WTC11 (cell line): ENCODE data around the gene CXCL6. TPM values are rescaled to one million over a fixed set of nuclear protein-coding genes. Genes with fewer than 3 reads are reported as not detected.

Source experiments
- ATAC-seq: fragments of 200-7000 bp; cut with Tn5 transposase; 2 replicates; pipeline ENCODE4 v1.10.0; 2021; ENCODE audit warnings: mild to moderate bottlenecking, moderate library complexity
- CTCF ChIA-PET: fragments of 300-600 bp; sonication (Branson Sonifier 250); formaldehyde crosslinking; loops from one replicate; lab custom pipeline; 2021; ENCODE audit warnings: antibody characterized with exemption; lab: Charles Lee
- POLR2A ChIA-PET: fragments of 350-600 bp; sonication (Branson Sonifier 250); formaldehyde crosslinking; loops from one replicate; lab custom pipeline; 2021; ENCODE audit warnings: antibody characterized with exemption; lab: Charles Lee
- DNase-seq: peaks from one replicate; pipeline ENCODE4 v3.0.0; 2021; ENCODE audit warnings: low spot score
- H3K27ac Mint-ChIP-seq: 2 replicates; pipeline ENCODE4 v1.8.0; 2021; ENCODE audit warnings: mixed read lengths
- H3K27me3 Mint-ChIP-seq: 2 replicates; pipeline ENCODE4 v1.8.0; 2021; ENCODE audit warnings: low read depth, mild to moderate bottlenecking, moderate library complexity, mixed read lengths
- H3K36me3 Mint-ChIP-seq: 2 replicates; pipeline ENCODE4 v1.8.0; 2021; ENCODE audit warnings: mixed read lengths
- H3K4me1 Mint-ChIP-seq: 2 replicates; pipeline ENCODE4 v1.8.0; 2022; ENCODE audit warnings: mixed read lengths
- H3K4me3 Mint-ChIP-seq: 2 replicates; pipeline ENCODE4 v1.8.0; 2021; ENCODE audit warnings: mild to moderate bottlenecking, moderate library complexity, mixed read lengths
- H3K9me3 Mint-ChIP-seq: 2 replicates; pipeline ENCODE4 v1.8.0; 2021; ENCODE audit warnings: mixed read lengths
- CBFB ChIP-seq: sonication (generic); formaldehyde crosslinking; IDR thresholded peaks from 2 replicates; pipeline ENCODE4 v1.8.1; 2022; ENCODE audit warnings: mild to moderate bottlenecking, low read depth, missing genetic modification reagents
- ELF4 ChIP-seq: sonication (generic); formaldehyde crosslinking; IDR thresholded peaks from 2 replicates; pipeline ENCODE4 v1.8.1; 2022; ENCODE audit warnings: low read depth, mild to moderate bottlenecking, moderate library complexity, missing genetic modification reagents
- GABPB1 ChIP-seq: sonication (generic); formaldehyde crosslinking; IDR thresholded peaks from 2 replicates; pipeline ENCODE4 v1.8.1; 2023; ENCODE audit warnings: mild to moderate bottlenecking, missing genetic modification reagents
- IRF2 ChIP-seq: sonication (generic); formaldehyde crosslinking; IDR thresholded peaks from 2 replicates; pipeline ENCODE4 v1.8.0; 2022; ENCODE audit warnings: low read depth, missing genetic modification reagents, borderline replicate concordance
- MXD4 ChIP-seq: fragments of 250-450 bp; sonication (Bioruptor Pico); IDR thresholded peaks from 2 replicates; pipeline ENCODE4 v1.8.0; 2021; ENCODE audit warnings: mild to moderate bottlenecking, moderate library complexity, borderline replicate concordance
- SOX15 ChIP-seq: fragments of 250-450 bp; sonication (Bioruptor Pico); IDR thresholded peaks from 2 replicates; pipeline ENCODE4 v1.9.0; 2021; ENCODE audit warnings: mild to moderate bottlenecking
- TEAD4 ChIP-seq: sonication (generic); formaldehyde crosslinking; IDR thresholded peaks from 2 replicates; pipeline ENCODE4 v1.8.0; 2022; ENCODE audit warnings: mild to moderate bottlenecking, missing genetic modification reagents
- ZNF263 ChIP-seq: sonication (generic); formaldehyde crosslinking; IDR thresholded peaks from 2 replicates; pipeline ENCODE4 v1.8.1; 2022; ENCODE audit warnings: low read depth, mild to moderate bottlenecking, moderate library complexity, missing genetic modification reagents
- ZNF317 ChIP-seq: sonication (generic); formaldehyde crosslinking; IDR thresholded peaks from 2 replicates; pipeline ENCODE4 v1.8.1; 2023; ENCODE audit warnings: low read depth, mild to moderate bottlenecking, moderate library complexity, missing genetic modification reagents, borderline replicate concordance
- ZNF396 ChIP-seq: fragments of 250-450 bp; sonication (Bioruptor Pico); IDR thresholded peaks from 2 replicates; pipeline ENCODE4 v1.8.0; 2021; ENCODE audit warnings: mild to moderate bottlenecking, moderate library complexity, borderline replicate concordance
- ZNF671 ChIP-seq: fragments of 250-450 bp; sonication (Bioruptor Pico); IDR thresholded peaks from 2 replicates; pipeline ENCODE4 v1.8.0; 2021; ENCODE audit warnings: mild to moderate bottlenecking
- total RNA-seq: library from RNA; stranded (reverse); gene quantifications from 3 replicates; pipeline ENCODE4 v1.2.3, GENCODE V29; 2021
- TF ChIP-seq, protein P1 (sequence below): sonication (generic); formaldehyde crosslinking; IDR thresholded peaks from 2 replicates; pipeline ENCODE4 v1.8.0; 2022; ENCODE audit warnings: missing genetic modification reagents
- TF ChIP-seq, protein P2 (sequence below): sonication (generic); formaldehyde crosslinking; IDR thresholded peaks from 2 replicates; pipeline ENCODE4 v1.8.0; 2022; ENCODE audit warnings: mild to moderate bottlenecking, missing genetic modification reagents
- TF ChIP-seq, protein P3 (sequence below): sonication (generic); formaldehyde crosslinking; IDR thresholded peaks from 2 replicates; pipeline ENCODE4 v1.8.0; 2022; ENCODE audit warnings: mild to moderate bottlenecking, missing genetic modification reagents
- TF ChIP-seq, protein P4 (sequence below): sonication (generic); formaldehyde crosslinking; IDR thresholded peaks from 2 replicates; pipeline ENCODE4 v1.8.1; 2023; ENCODE audit warnings: mild to moderate bottlenecking, missing genetic modification reagents, moderate library complexity
- TF ChIP-seq, protein P5 (sequence below): sonication (generic); formaldehyde crosslinking; IDR thresholded peaks from 2 replicates; pipeline ENCODE4 v1.8.0; 2023; ENCODE audit warnings: missing genetic modification reagents

CXCL6 gene
- total RNA-seq, 1 experiment from 2014 or later, result 4.9 TPM

DNA sequence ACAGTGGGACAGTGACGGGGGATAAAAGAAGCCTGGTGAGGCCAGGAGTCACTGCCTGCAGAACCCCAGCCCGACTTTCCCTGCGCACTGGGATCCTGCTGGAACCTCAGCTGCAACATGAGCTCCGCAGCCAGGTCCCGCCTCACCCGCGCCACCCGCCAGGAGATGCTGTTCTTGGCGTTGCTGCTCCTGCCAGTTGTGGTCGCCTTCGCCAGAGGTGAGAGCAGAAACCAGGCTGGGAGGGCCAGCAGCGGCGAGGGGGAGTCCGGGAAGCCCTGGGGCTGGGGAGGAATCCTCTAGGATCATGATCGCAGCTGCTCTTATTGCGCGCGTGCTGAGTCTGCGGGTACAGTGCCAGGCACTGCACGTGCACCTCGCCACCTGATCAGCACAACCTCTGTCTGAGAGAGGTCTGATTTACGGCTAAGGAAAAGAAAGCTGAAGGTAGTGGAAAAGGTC lies 16.8 kb downstream of the CXCL6 start, which contains the start of gene PF4V1:
TSS of gene PF4V1 (plus strand) at position 51 of the 459 bp plus-strand sequence. CDS start at position 118, 67 bp downstream.
- ATAC-seq (peak; percentile 93), DNase-seq (peak; percentile 71)
- ChIA-PET CTCF (interaction anchor here (0.6 to 2.6 kb wide), 9 partner anchors 9 to 281 kb away, joined by 3 to 39 read pairs (median 4); partner anchors contain the start of gene CXCL1), POLR2A (no interaction called here)
- Mint-ChIP-seq H3K4me3 (peak within 1 kb of the TSS; percentile 52), H3K27ac (no peak within 1 kb of the TSS), H3K9me3 (no peaks in the 10 kb centered on the region), H3K4me1 (peaks cover 20% of the 10 kb centered on the region), H3K36me3 (no peaks in the 10 kb centered on the region), H3K27me3 (peaks cover 18% of the 10 kb centered on the region)
- TF ChIP-seq CBFB (no peak), ELF4 (CRISPR knock-in tag) (no peak), SOX15 (no peak), ZNF396 (CRISPR knock-in tag) (no peak), ZNF263 (CRISPR knock-in tag) (no peak), ZNF671 (CRISPR knock-in tag) (no peak), MXD4 (CRISPR knock-in tag) (no peak), IRF2 (CRISPR knock-in tag) (no peak)
- TF ChIP-seq, protein P1, sequence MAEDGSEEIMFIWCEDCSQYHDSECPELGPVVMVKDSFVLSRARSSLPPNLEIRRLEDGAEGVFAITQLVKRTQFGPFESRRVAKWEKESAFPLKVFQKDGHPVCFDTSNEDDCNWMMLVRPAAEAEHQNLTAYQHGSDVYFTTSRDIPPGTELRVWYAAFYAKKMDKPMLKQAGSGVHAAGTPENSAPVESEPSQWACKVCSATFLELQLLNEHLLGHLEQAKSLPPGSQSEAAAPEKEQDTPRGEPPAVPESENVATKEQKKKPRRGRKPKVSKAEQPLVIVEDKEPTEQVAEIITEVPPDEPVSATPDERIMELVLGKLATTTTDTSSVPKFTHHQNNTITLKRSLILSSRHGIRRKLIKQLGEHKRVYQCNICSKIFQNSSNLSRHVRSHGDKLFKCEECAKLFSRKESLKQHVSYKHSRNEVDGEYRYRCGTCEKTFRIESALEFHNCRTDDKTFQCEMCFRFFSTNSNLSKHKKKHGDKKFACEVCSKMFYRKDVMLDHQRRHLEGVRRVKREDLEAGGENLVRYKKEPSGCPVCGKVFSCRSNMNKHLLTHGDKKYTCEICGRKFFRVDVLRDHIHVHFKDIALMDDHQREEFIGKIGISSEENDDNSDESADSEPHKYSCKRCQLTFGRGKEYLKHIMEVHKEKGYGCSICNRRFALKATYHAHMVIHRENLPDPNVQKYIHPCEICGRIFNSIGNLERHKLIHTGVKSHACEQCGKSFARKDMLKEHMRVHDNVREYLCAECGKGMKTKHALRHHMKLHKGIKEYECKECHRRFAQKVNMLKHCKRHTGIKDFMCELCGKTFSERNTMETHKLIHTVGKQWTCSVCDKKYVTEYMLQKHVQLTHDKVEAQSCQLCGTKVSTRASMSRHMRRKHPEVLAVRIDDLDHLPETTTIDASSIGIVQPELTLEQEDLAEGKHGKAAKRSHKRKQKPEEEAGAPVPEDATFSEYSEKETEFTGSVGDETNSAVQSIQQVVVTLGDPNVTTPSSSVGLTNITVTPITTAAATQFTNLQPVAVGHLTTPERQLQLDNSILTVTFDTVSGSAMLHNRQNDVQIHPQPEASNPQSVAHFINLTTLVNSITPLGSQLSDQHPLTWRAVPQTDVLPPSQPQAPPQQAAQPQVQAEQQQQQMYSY, result peak; percentile 68
- TF ChIP-seq, protein P2, sequence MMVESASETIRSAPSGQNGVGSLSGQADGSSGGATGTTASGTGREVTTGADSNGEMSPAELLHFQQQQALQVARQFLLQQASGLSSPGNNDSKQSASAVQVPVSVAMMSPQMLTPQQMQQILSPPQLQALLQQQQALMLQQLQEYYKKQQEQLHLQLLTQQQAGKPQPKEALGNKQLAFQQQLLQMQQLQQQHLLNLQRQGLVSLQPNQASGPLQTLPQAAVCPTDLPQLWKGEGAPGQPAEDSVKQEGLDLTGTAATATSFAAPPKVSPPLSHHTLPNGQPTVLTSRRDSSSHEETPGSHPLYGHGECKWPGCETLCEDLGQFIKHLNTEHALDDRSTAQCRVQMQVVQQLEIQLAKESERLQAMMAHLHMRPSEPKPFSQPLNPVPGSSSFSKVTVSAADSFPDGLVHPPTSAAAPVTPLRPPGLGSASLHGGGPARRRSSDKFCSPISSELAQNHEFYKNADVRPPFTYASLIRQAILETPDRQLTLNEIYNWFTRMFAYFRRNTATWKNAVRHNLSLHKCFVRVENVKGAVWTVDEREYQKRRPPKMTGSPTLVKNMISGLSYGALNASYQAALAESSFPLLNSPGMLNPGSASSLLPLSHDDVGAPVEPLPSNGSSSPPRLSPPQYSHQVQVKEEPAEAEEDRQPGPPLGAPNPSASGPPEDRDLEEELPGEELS (CRISPR knock-in tag), result 0 out of 2 replicates have a peak, but pooled peaks have one; percentile 24
- TF ChIP-seq, protein P3, sequence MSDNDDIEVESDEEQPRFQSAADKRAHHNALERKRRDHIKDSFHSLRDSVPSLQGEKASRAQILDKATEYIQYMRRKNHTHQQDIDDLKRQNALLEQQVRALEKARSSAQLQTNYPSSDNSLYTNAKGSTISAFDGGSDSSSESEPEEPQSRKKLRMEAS, result 0 out of 2 replicates have a peak, but pooled peaks have one; percentile 35
- TF ChIP-seq, all 79 proteins: peak for 3

DNA sequence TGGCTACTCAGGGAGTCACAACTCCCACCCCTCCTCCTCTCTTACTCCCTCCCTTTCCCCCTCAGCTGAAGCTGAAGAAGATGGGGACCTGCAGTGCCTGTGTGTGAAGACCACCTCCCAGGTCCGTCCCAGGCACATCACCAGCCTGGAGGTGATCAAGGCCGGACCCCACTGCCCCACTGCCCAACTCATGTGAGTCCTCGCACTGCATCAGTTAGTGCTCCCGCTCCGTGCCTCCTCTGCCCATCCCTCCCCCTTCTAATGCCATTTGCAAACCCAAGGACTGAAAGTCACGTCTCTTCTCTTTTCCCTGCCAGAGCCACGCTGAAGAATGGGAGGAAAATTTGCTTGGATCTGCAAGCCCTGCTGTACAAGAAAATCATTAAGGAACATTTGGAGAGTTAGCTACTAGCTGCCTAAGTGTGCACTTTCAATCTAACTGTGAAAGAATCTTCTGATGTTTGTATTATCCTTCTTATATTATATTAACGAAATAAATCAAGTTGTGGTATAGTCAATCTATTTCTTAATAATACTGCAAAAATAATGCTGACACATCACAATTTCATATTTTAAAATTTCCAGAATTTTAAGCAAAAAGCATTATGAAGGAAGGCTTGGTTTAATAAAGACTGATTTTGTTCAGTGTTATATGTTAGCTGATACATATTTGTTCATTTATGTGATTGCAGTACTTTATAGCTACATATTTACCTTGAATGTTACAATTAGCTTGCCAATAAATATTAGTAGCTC lies 17.4 kb downstream of the CXCL6 start:
- peak overlapping the region; percentile 52 for H3K4me3 Mint-ChIP-seq
- no peak; the same call in 1 of the 2 replicates for ATAC-seq
- H3K27ac Mint-ChIP-seq, result no peak overlapping the region
- POLR2A ChIA-PET, result no interaction called here
- H3K36me3 Mint-ChIP-seq, result no peaks in the 10 kb centered on the region
- peaks cover 20% of the 10 kb centered on the region for H3K4me1 Mint-ChIP-seq
- TF ChIP-seq ZNF263 (CRISPR knock-in tag) (peak; percentile 85; the same call in 1 of the 2 replicates), CBFB (no peak), TEAD4 (CRISPR knock-in tag) (no peak)
- TF ChIP-seq, protein P4, sequence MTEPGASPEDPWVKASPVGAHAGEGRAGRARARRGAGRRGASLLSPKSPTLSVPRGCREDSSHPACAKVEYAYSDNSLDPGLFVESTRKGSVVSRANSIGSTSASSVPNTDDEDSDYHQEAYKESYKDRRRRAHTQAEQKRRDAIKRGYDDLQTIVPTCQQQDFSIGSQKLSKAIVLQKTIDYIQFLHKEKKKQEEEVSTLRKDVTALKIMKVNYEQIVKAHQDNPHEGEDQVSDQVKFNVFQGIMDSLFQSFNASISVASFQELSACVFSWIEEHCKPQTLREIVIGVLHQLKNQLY (CRISPR knock-in tag), result no peak
- TF ChIP-seq, all 79 proteins: peak for 1
- Mint-ChIP-seq H3K27me3 (peaks cover 18% of the 10 kb centered on the region), H3K9me3 (no peaks in the 10 kb centered on the region)
- CTCF ChIA-PET, result interaction anchor here (0.6 to 2.6 kb wide), 8 partner anchors 8 to 280 kb away, joined by 3 to 39 read pairs (median 4); partner anchors contain the start of gene CXCL1
- DNase-seq, result no peak

DNA sequence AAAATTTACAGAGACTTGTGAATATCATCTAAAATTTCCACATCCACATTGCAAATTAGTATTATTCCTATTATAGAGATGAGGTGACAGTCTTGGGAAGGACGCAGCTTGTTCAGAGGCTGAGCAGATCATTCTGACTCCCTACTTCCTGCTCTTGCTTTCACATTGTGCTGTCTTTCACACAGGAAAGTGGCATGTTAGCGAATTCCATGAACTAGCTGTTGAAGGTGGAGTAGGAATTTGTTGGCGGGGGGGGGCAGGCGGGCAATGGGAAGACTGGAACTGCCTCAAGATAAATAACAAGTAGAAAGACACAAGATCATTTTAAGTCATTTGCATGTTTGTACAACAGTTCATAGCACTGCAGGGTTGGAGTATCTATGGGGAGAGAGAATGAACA lies 18.9 kb downstream of the CXCL6 start:
- CTCF ChIA-PET, result no interaction called here
- H3K9me3 Mint-ChIP-seq, result no peaks in the 10 kb centered on the region
- no peak for ATAC-seq
- H3K27ac Mint-ChIP-seq, result no peak overlapping the region
- no peak overlapping the region for H3K4me3 Mint-ChIP-seq
- POLR2A ChIA-PET, result no interaction called here
- TF ChIP-seq ZNF317 (no peak), GABPB1 (no peak)
- TF ChIP-seq, protein P5, sequence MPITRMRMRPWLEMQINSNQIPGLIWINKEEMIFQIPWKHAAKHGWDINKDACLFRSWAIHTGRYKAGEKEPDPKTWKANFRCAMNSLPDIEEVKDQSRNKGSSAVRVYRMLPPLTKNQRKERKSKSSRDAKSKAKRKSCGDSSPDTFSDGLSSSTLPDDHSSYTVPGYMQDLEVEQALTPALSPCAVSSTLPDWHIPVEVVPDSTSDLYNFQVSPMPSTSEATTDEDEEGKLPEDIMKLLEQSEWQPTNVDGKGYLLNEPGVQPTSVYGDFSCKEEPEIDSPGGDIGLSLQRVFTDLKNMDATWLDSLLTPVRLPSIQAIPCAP (CRISPR knock-in tag), result no peak
- H3K4me1 Mint-ChIP-seq, result peaks cover 15% of the 10 kb centered on the region
- DNase-seq, result no peak
- H3K36me3 Mint-ChIP-seq, result no peaks in the 10 kb centered on the region
- peaks cover 18% of the 10 kb centered on the region for H3K27me3 Mint-ChIP-seq
